ENCODE measurements around the gene TNFRSF1A.
A peak's percentile ranks its signal among the peaks of the same experiment; 100 is the strongest.

TNFRSF1A gene

DNA sequence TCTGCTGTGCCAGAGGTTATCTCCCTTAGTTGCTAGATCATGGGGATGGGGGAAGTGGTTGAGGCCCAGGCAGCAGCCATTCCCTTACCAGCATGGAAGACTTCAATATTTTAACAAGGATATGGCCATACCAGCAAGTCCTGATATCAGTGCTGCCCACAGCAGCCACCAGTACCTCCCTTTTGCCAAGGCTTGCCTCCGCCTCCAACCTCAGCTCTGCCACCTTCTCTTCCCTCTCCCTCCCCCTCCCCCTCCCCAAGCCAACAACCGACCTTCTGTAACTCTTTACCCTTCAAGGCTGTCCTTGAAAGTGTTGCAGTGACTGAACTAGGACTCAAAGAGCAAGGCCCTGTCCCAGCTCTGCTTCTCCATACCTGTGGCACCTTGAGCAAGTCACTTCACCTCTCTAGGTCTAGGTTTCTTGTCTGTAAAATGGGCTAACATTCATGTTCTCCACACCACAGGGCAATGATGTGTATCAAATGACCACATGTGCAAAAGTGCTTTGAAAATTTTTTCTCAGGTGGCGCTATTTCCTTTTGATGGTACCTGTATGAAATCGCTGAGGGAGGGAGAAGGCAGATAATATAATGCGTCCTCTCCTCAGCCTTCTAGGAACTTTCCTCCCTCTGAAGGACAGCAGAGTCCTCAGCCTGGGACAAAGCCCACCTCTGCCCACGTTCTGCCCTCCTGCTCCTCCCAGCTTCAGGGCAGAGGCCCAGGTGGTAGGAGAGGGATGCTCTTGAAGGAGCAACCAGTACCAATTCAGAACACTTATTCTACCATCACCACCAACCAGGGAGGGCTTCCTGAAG lies 16.7 kb downstream of the TNFRSF1A start:
- Mint-ChIP-seq H3K27me3 (ENCODE audit: low read depth) (peaks cover under 1% of the 10 kb centered on the region), H3K36me3 (ENCODE audit: low read depth) (peaks cover 12% of the 10 kb centered on the region), H3K4me3 (no peak overlapping the region), H3K9me3 (no peaks in the 10 kb centered on the region), H3K4me1 (peaks cover 37% of the 10 kb centered on the region), H3K27ac (peak overlapping the region in 2 of 3 experiments; percentile 3 to 79)
- no peak for TF ChIP-seq CTCF (IDR thresholded peaks at IDR 0.05; ENCODE audit: unreplicated experiment in 3 of 3)

- Mint-ChIP-seq H3K27me3 (ENCODE audit: low read depth) (peaks cover 4% of the 10 kb centered on the region), H3K4me3 (peak overlapping the region in 1 of 3 experiments; percentile 28)
Observed at GRCh38 chr12:6323995-6324711, 17.7 kb downstream of the TNFRSF1A start.

DNA sequence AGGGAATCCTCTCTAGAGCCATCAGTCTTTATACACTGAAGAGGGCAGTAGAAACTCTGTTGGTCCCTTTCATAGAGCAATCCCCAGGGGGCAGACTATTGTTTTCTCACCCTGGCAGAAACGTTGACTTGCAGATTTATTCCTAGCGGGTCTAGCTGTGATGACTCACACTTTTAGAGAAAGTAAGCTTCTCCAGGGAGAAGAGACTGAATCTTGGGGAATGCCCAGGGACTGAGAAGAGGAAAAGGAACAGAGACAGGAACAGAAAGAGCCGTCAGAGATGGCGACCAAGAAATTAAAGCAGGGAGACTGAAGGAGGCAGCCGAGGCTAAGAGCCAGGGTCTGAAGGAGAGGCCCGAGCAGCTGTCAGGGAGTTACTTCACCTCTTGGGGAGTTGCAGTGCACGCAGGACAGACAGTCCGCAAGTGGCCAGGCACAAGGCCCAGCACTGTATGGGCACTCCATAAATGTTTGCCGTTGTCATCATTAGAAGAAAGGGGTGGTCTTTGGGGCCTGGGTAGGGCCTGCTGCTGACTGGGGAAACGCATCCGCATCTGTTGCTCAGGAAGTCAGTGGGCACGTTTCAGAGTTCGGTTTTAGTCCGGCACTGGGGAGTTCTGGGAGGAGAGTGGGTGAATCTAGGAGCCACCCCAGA lies 18.4 kb downstream of the TNFRSF1A start:
- Mint-ChIP-seq H3K36me3 (ENCODE audit: low read depth) (peaks cover 3% of the 10 kb centered on the region), H3K4me1 (peaks cover 37% of the 10 kb centered on the region), H3K9me3 (no peaks in the 10 kb centered on the region), H3K27me3 (ENCODE audit: low read depth) (peaks cover 4% of the 10 kb centered on the region), H3K4me3 (peak overlapping the region; percentile 28 to 45 (median 39)), H3K27ac (peak overlapping the region; percentile 85 to 92 (median 90))
- TF ChIP-seq CTCF (IDR thresholded peaks at IDR 0.05; ENCODE audit: unreplicated experiment in 3 of 3), result peak; percentile 40 to 59 (median 45)

More at GRCh38 chr12:6323995-6324711, 17.7 kb downstream of the TNFRSF1A start:
- Mint-ChIP-seq H3K4me1 (peaks cover 37% of the 10 kb centered on the region), H3K27ac (peak overlapping the region; percentile 85 to 92 (median 90)), H3K36me3 (ENCODE audit: low read depth) (peaks cover 7% of the 10 kb centered on the region), H3K9me3 (no peaks in the 10 kb centered on the region)
- TF ChIP-seq CTCF (IDR thresholded peaks at IDR 0.05; ENCODE audit: unreplicated experiment in 3 of 3), result no peak

DNA sequence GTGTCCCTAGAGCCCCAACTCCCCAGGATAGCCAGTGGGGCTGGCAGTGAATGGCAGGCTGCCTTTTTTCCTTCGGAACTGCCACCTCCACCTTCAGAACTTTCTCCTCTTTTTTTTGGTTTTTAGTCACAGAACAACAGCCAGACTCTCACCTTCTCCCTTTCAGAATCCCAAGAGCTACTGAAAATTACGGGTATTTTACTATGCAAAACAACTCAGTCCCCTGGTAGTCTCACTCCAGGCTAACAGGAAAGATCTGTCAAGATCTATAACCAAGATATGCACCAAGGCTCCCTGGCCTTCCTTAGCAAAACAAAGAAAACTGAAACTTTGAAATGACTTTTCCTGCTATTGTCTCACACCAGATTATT lies 18.9 kb downstream of the TNFRSF1A start:
- Mint-ChIP-seq H3K4me3 (no peak overlapping the region), H3K36me3 (ENCODE audit: low read depth) (peaks cover under 1% of the 10 kb centered on the region), H3K27me3 (ENCODE audit: low read depth) (peaks cover 4% of the 10 kb centered on the region), H3K4me1 (peaks cover 37% of the 10 kb centered on the region), H3K9me3 (no peaks in the 10 kb centered on the region), H3K27ac (peak overlapping the region; percentile 85 to 92 (median 90))
- no peak for TF ChIP-seq CTCF (IDR thresholded peaks at IDR 0.05; ENCODE audit: unreplicated experiment in 3 of 3)

DNA sequence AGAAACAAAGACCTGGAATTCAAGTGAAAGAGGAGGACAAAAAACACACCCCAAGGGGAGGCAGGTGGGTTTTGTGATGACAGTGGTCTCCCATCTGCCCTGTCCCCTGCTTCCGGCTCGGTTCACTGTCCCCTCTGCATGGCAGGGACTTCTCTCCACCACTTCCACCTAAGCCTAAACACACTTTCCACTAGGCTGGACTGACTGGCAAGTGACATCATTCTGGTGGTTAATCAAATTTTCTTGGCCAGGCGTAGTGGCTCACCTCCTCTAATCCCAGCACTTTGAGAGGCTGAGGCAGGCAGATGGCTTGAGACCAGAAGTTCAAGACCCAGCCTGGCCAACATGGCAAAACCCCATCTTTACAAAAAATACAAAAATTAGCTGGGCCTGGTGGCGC lies 19.5 kb downstream of the TNFRSF1A start:
- TF ChIP-seq CTCF (IDR thresholded peaks at IDR 0.05; ENCODE audit: unreplicated experiment in 3 of 3), result no peak
- H3K36me3 Mint-ChIP-seq (ENCODE audit: low read depth), result no peaks in the 10 kb centered on the region
- no peaks in the 10 kb centered on the region for H3K9me3 Mint-ChIP-seq
- peak overlapping the region; percentile 28 to 89 (median 54) for H3K27ac Mint-ChIP-seq
- no peak overlapping the region for H3K4me3 Mint-ChIP-seq
- H3K4me1 Mint-ChIP-seq, result peaks cover 37% of the 10 kb centered on the region
- peaks cover 4% of the 10 kb centered on the region for H3K27me3 Mint-ChIP-seq (ENCODE audit: low read depth)
